ENCODE data around the gene CFAP92. TPM values are rescaled to one million over a fixed set of nuclear protein-coding genes. Genes with fewer than 3 reads are reported as not detected.
A peak's percentile ranks its signal among the peaks of the same experiment; 100 is the strongest.

Gene CFAP92
- total RNA-seq, 1 donor from 2014 or later: not detected

GRCh38 chr3:128996726-128997125 lies 2.9 kb upstream of the CFAP92 start:
- DNase-seq (ENCODE audit: low read depth): no peak
- TF ChIP-seq CTCF (conservative IDR thresholded peaks at IDR 0.05; ENCODE audit: low read depth, low read length): no peak
- no peak overlapping the region for H3K4me3 ChIP-seq (ENCODE audit: low read depth, low read length)

DNA sequence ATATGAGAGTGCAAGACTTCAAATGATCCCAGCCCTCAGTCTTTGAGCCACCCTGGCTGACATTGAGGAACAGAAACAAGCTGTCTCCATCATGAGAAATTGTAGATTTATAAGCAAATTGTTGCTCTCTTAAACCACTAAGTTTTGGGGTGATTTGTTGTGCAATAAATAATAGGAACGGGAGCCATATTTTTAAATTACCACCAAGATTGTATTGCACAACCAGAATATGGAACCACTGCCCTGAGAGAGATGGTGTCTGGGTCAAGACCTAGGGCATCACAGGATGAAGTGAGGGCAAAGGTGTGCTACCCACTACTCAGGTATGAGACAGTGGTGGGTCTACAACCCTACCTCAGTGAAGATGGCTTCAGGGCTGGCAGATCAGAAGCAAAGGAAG lies 2.3 kb upstream of the CFAP92 start:
- TF ChIP-seq CTCF (conservative IDR thresholded peaks at IDR 0.05; ENCODE audit: low read depth, low read length): no peak
- H3K4me3 ChIP-seq (ENCODE audit: low read depth, low read length): no peak overlapping the region
- DNase-seq (ENCODE audit: low read depth): no peak

DNA sequence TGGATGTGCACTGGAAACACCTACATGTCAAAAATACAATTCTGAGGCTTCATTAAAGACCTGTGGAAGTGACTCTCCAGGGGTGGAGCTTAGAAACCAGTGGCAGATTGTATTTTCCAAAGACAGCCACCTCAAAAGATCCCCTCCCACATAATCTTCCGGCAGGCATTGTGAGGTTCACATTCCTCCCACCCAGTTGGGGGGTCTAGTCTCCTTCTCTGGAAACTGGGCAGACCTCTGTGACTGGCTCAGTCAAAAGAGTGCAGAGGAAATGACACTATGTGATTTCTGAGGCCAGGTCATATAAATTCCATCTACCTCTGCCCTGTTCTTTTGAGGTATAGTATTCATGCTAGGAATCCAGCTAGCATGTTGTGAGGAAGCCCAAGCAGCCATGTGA lies 1.9 kb upstream of the CFAP92 start:
- no peak for TF ChIP-seq CTCF (conservative IDR thresholded peaks at IDR 0.05; ENCODE audit: low read depth, low read length)
- DNase-seq (ENCODE audit: low read depth): no peak
- H3K4me3 ChIP-seq (ENCODE audit: low read depth, low read length): no peak overlapping the region

DNA sequence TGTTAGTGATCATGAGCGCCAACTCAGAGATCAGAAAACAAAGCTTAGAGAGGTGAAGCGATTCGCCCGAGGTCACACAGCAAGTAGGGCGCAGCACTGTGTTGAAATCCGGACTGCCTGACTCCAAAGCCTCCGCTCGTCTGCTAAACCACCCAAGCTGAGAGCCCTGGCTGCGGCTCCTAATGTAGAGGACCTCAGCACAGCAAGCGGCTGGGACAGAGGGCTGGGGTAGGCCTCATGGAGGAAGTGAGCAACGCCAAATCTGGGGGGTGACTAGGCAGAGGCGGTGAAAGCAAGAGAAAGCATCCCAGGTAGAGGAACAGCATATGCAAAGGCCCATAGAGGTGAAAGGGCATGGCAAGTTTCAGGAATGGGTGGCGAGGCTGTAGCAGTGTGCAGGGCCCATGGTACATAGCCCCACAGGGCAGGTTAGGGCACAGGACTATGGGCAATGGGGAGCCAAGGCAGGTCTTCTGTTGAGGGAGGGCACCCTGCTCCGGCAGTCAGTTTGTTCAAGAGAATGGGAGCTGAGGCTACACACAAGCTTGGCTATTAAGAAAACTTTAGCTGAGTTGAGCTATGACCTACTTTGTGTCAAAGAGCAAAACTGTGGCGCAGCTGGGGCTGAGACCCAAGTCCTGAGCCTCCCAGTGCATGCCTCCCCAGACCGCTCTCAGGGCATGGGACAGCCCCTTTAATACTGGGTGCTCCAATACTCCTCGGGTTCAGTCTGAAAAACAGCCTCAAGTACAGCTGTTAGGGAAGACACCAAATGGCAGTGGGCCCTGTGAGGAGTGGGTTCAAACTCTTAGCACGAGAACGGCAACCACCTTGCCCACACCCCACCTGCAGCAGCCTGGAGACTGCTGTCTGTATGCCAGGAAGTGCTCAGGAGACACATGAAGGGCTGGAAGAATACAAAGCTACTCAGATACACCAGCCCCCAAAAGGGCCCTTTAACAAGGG lies 988 bp upstream of the CFAP92 start:
- no peak overlapping the region for H3K4me3 ChIP-seq (ENCODE audit: low read depth, low read length)
- TF ChIP-seq CTCF (conservative IDR thresholded peaks at IDR 0.05; ENCODE audit: low read depth, low read length): no peak
- no peak for DNase-seq (ENCODE audit: low read depth)

DNA sequence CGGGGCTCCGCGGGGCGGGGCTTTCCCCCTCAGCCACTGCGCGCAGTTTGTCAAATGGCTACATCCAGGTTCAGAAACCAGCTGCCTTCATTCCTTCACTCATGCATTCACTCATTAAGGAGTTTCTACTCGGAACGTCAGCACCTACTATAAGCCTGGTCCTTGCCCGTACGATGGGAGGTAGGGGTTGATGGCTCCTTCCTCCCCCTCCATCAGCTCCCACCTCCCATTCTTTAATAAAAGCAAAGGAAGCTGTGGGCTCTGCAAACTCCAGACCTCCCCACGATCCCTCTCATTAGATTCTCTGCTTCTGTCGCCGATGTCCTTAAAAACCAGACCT lies 267 bp upstream of the CFAP92 start:
- no peak for TF ChIP-seq CTCF (conservative IDR thresholded peaks at IDR 0.05; ENCODE audit: low read depth, low read length)
- DNase-seq (ENCODE audit: low read depth): no peak
- H3K4me3 ChIP-seq (ENCODE audit: low read depth, low read length): peak overlapping the region; percentile 46

- peak overlapping the region; percentile 46 for H3K4me3 ChIP-seq (ENCODE audit: low read depth, low read length)
- TF ChIP-seq CTCF (conservative IDR thresholded peaks at IDR 0.05; ENCODE audit: low read depth, low read length): no peak
- DNase-seq (ENCODE audit: low read depth): no peak
Measured at GRCh38 chr3:128992926-128993460, 883 bp downstream of the CFAP92 start.

Data from epithelial cell of proximal tubule (primary cell).